Measurements from ENCODE around the gene REG4. TPM values are rescaled to one million over a fixed set of nuclear protein-coding genes. Genes with fewer than 3 reads are reported as not detected.
"Not testable (repeated sequence)": the region's sequence is repeated elsewhere in the genome, so short reads cannot be mapped to it uniquely, and the experiment has no call there.

Gene REG4
- total and polyA plus RNA-seq, 2 of the 13 experiments (the other 11 are each of a cell fraction or from before 2014, with no cell fraction given): not detected

DNA sequence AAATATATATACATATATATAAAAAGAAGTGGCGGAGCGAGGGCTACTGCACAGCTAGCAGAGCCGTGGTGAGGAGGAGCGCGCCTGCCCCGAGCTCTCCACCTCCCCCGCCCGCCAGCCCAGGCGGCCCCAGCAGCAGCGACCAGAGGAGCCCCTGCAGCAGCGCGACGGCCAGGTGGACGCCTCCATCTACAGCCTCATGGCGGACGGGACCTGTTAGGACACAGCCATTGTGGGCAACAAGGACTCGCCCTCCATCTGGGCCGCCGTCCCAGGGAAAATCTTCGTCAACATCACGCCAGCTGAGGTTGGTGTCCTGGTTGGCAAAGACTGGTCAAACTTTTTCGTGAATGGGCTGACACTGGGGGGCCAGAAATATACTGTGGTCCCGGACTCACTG is 41.9 kb upstream of the REG4 start (continued):
- no peak for TF ChIP-seq MAFK (conservative IDR thresholded peaks at IDR 0.05 in 1 of 2, IDR thresholded peaks at IDR 0.05 in 1 of 2; ENCODE audit: low read length in 2 of 2)

DNA sequence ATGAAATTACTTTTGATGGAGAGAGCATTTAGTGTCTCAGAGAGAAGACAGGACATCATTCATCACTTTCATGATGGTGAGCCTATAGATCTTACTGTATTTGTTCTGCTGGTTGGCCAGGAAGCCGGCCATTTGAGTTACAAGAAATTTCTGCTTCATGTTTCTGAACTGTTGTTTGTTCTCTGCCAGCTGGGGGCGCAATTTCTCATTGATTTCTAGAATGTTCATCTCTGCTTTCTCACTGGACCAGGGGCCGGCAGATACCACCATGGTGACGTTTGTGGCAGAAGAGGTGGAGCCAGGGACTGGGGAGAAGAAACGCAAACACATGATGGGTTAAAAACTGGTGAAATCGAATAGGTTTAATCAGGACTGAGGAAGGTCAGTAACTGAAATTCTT is 32.9 kb upstream of the REG4 start:
- CTCF ChIA-PET (ENCODE audit: low intra/inter-chr PET ratio, low total read pairs); H3K27ac ChIP-seq (ENCODE audit: extremely low read length, insufficient read depth, low read length); H3K27me3 ChIP-seq (ENCODE audit: control insufficient read depth in 1 of 2, insufficient read depth in 2 of 2, low read length in 2 of 2); H3K4me1 ChIP-seq (ENCODE audit: insufficient read depth, low read length); FAIRE-seq; H3K36me3 ChIP-seq (replicated peaks in 1 of 2; ENCODE audit: control insufficient read depth in 1 of 2, insufficient read depth in 2 of 2, low read length in 2 of 2); H3K4me2 ChIP-seq (ENCODE audit: low read depth, low read length); H3K9me3 ChIP-seq (ENCODE audit: low read length); H3K9ac ChIP-seq (ENCODE audit: insufficient read depth, low read depth, low read length); H3K79me2 ChIP-seq (ENCODE audit: insufficient read depth, low read length); H4K20me1 ChIP-seq (ENCODE audit: insufficient read depth, low read length); H2AFZ ChIP-seq (ENCODE audit: low read length); in situ Hi-C loops (cut with HindIII; ENCODE audit: extremely low pct_ligation_motif_present, low pct_unique_long_range_greater_than_20kb); POLR2A ChIA-PET; H3K4me3 ChIP-seq (replicated peaks in 1 of 3; ENCODE audit: insufficient read depth in 1 of 3, low read depth in 2 of 3, low read length in 3 of 3); BruUV-seq (replicated peaks); ATAC-seq; intact Hi-C loops (cut with micrococcal nuclease; ENCODE audit: unreplicated experiment); DNase-seq (ENCODE audit: low spot score): not testable (repeated sequence)
- TF ChIP-seq, protein P1, sequence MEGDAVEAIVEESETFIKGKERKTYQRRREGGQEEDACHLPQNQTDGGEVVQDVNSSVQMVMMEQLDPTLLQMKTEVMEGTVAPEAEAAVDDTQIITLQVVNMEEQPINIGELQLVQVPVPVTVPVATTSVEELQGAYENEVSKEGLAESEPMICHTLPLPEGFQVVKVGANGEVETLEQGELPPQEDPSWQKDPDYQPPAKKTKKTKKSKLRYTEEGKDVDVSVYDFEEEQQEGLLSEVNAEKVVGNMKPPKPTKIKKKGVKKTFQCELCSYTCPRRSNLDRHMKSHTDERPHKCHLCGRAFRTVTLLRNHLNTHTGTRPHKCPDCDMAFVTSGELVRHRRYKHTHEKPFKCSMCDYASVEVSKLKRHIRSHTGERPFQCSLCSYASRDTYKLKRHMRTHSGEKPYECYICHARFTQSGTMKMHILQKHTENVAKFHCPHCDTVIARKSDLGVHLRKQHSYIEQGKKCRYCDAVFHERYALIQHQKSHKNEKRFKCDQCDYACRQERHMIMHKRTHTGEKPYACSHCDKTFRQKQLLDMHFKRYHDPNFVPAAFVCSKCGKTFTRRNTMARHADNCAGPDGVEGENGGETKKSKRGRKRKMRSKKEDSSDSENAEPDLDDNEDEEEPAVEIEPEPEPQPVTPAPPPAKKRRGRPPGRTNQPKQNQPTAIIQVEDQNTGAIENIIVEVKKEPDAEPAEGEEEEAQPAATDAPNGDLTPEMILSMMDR (CRISPR knock-in tag; IDR thresholded peaks at IDR 0.05): peak; percentile 35
- 25% methylated on average over 6 of the region's 6 CpGs for WGBS (ENCODE audit: low lambda C conversion rate)

DNA sequence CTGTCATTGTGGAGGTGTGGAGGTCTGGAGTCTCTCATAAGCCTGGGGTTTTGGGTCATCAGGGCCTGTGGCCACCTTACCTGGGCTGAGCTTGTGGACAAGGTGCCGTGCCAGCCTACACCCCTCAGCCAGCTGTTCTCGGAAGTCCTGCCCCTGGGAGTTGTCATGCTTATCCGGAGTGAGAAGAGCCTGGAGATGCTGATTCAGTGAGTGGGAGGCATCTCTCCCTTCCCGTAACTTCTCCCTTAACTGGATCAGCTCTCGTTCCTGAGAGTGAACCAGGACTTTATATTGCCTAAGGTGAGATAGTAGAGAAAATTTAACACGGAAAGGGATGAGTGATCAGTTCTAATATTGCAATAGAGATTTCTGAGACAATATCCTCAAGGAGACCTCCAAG is 30.0 kb upstream of the REG4 start:
- H3K4me2 ChIP-seq (ENCODE audit: low read depth, low read length): no peak overlapping the region
- CTCF ChIA-PET (ENCODE audit: low intra/inter-chr PET ratio, low total read pairs): no interaction called here
- no peak overlapping the region for H2AFZ ChIP-seq (ENCODE audit: low read length)
- intact Hi-C loops (cut with micrococcal nuclease; ENCODE audit: unreplicated experiment) (no loop called here), in situ Hi-C loops (cut with HindIII; ENCODE audit: extremely low pct_ligation_motif_present, low pct_unique_long_range_greater_than_20kb) (no loop called here)
- no peaks in the 10 kb centered on the region for H3K9me3 ChIP-seq (ENCODE audit: low read length)
- POLR2A ChIA-PET: no interaction called here
- H4K20me1 ChIP-seq (ENCODE audit: insufficient read depth, low read length): no peaks in the 10 kb centered on the region
- no peak overlapping the region for H3K4me3 ChIP-seq (replicated peaks in 1 of 3; ENCODE audit: insufficient read depth in 1 of 3, low read depth in 2 of 3, low read length in 3 of 3)
- H3K4me1 ChIP-seq (ENCODE audit: insufficient read depth, low read length): no peaks in the 10 kb centered on the region
- H3K27me3 ChIP-seq (ENCODE audit: control insufficient read depth in 1 of 2, insufficient read depth in 2 of 2, low read length in 2 of 2): no peaks in the 10 kb centered on the region
- WGBS (ENCODE audit: low lambda C conversion rate): 34% methylated on average over 6 of the region's 6 CpGs
- no peak overlapping the region for H3K9ac ChIP-seq (ENCODE audit: insufficient read depth, low read depth, low read length)
- H3K27ac ChIP-seq (ENCODE audit: extremely low read length, insufficient read depth, low read length): no peak overlapping the region
- FAIRE-seq: no peak
- H3K36me3 ChIP-seq (replicated peaks in 1 of 2; ENCODE audit: control insufficient read depth in 1 of 2, insufficient read depth in 2 of 2, low read length in 2 of 2): no peaks in the 10 kb centered on the region
- no peak for ATAC-seq
- no peaks in the 10 kb centered on the region for H3K79me2 ChIP-seq (ENCODE audit: insufficient read depth, low read length)
- DNase-seq (ENCODE audit: low spot score): no peak
- no TSS peak for BruUV-seq (replicated peaks)
- TF ChIP-seq RORA (CRISPR knock-in tag; IDR thresholded peaks at IDR 0.05) (no peak), ZNF83 (CRISPR knock-in tag; IDR thresholded peaks at IDR 0.05; ENCODE audit: borderline replicate concordance) (no peak), ATF5 (CRISPR knock-in tag; IDR thresholded peaks at IDR 0.05; ENCODE audit: low read depth) (no peak), HOXA5 (CRISPR knock-in tag; IDR thresholded peaks at IDR 0.05) (no peak), ZNF496 (CRISPR knock-in tag; IDR thresholded peaks at IDR 0.05; ENCODE audit: insufficient replicate concordance) (no peak), ZNF672 (CRISPR knock-in tag; IDR thresholded peaks at IDR 0.05) (no peak), ZNF75D (CRISPR knock-in tag; IDR thresholded peaks at IDR 0.05; ENCODE audit: borderline replicate concordance) (no peak)

Data from HepG2 (cell line).